ENCODE results near the gene ADGRA3. TPM values are rescaled to one million over a fixed set of nuclear protein-coding genes. Genes with fewer than 3 reads are reported as not detected.

The ADGRA3 gene
- total and polyA plus RNA-seq, 2 experiments from 2014 or later: 16.2 to 73.9 TPM

- no peak for ATAC-seq
- H3K36me3 Mint-ChIP-seq (ENCODE audit: low read depth): peaks cover 4% of the 10 kb centered on the region
- no peak overlapping the region for H3K27ac Mint-ChIP-seq
These were observed 35.7 kb upstream of the ADGRA3 start for GRCh38 chr4:22551550-22551949.

GRCh38 chr4:22546299-22546698 lies 30.4 kb upstream of the ADGRA3 start:
- no peaks in the 10 kb centered on the region for H3K4me1 ChIP-seq (ENCODE audit: insufficient read depth)
- H3K4me1 Mint-ChIP-seq: no peaks in the 10 kb centered on the region
- H3K36me3 Mint-ChIP-seq (ENCODE audit: low read depth): peaks cover 11% of the 10 kb centered on the region
- H3K9me3 Mint-ChIP-seq: peaks cover 28% of the 10 kb centered on the region
- H3K4me2 ChIP-seq: no peak overlapping the region
- H3K4me3 ChIP-seq: no peak overlapping the region
- no peak overlapping the region for H2AFZ ChIP-seq
- H3K27me3 Mint-ChIP-seq (ENCODE audit: insufficient read depth, low read depth, poor library complexity): peaks cover 4% of the 10 kb centered on the region
- no peaks in the 10 kb centered on the region for H4K20me1 ChIP-seq (replicated peaks; ENCODE audit: insufficient read depth)
- no peak overlapping the region for H3K27ac Mint-ChIP-seq
- no peak overlapping the region for H3K27ac ChIP-seq (ENCODE audit: low read depth)
- no peaks in the 10 kb centered on the region for H3K36me3 ChIP-seq (ENCODE audit: insufficient read depth)
- no peaks in the 10 kb centered on the region for H3K27me3 ChIP-seq (ENCODE audit: insufficient read depth)
- H3F3A ChIP-seq (replicated peaks; ENCODE audit: low read depth): no peaks in the 10 kb centered on the region
- H3K9me2 ChIP-seq (ENCODE audit: insufficient read depth): no peaks in the 10 kb centered on the region
- DNase-seq (ENCODE audit: low spot score) (no peak), ATAC-seq (no peak)
- no peaks in the 10 kb centered on the region for H3K79me2 ChIP-seq (replicated peaks; ENCODE audit: insufficient read depth)
- no peak overlapping the region for H3K4me3 Mint-ChIP-seq
- TF ChIP-seq CTCF (conservative IDR thresholded peaks at IDR 0.05; ENCODE audit: low read depth in 2 of 2) (no peak), ZNF462 (CRISPR knock-in tag; IDR thresholded peaks at IDR 0.05) (no peak), ETS1 (IDR thresholded peaks at IDR 0.05) (no peak), POLR2AphosphoS5 (IDR thresholded peaks at IDR 0.05; ENCODE audit: low read depth) (no peak), NANOG (IDR thresholded peaks at IDR 0.05; ENCODE audit: borderline replicate concordance) (no peak), REST (IDR thresholded peaks at IDR 0.05; ENCODE audit: unreplicated experiment) (no peak), JUNB (IDR thresholded peaks at IDR 0.05; ENCODE audit: unreplicated experiment) (no peak), EZH2phosphoT487 (IDR thresholded peaks at IDR 0.05; ENCODE audit: unreplicated experiment) (no peak), CREB1 (CRISPR knock-in tag; IDR thresholded peaks at IDR 0.05; ENCODE audit: low read depth) (no peak)

More at GRCh38 chr4:22551550-22551949, 35.7 kb upstream of the ADGRA3 start:
- H3K9me3 Mint-ChIP-seq: peaks cover 9% of the 10 kb centered on the region
- DNase-seq (ENCODE audit: low spot score): no peak
- no peak overlapping the region for H3K4me3 Mint-ChIP-seq
- H4K20me1 ChIP-seq (replicated peaks; ENCODE audit: insufficient read depth): no peaks in the 10 kb centered on the region
- no peaks in the 10 kb centered on the region for H3K27me3 ChIP-seq (ENCODE audit: insufficient read depth)
- no peaks in the 10 kb centered on the region for H3K4me1 Mint-ChIP-seq
- H3F3A ChIP-seq (replicated peaks; ENCODE audit: low read depth): no peaks in the 10 kb centered on the region
- H3K9me2 ChIP-seq (ENCODE audit: insufficient read depth): no peaks in the 10 kb centered on the region
- TF ChIP-seq EZH2 (IDR thresholded peaks at IDR 0.05; ENCODE audit: low read depth, unreplicated experiment) (no peak), JUNB (IDR thresholded peaks at IDR 0.05; ENCODE audit: unreplicated experiment) (no peak)
- H3K4me3 ChIP-seq: no peak overlapping the region
- no peaks in the 10 kb centered on the region for H3K36me3 ChIP-seq (ENCODE audit: insufficient read depth)
- no peaks in the 10 kb centered on the region for H3K79me2 ChIP-seq (replicated peaks; ENCODE audit: insufficient read depth)
- H3K4me2 ChIP-seq: no peak overlapping the region
- H2AFZ ChIP-seq: no peak overlapping the region
- no peak overlapping the region for H3K27ac ChIP-seq (ENCODE audit: low read depth)
- H3K4me1 ChIP-seq (ENCODE audit: insufficient read depth): no peaks in the 10 kb centered on the region
- H3K27me3 Mint-ChIP-seq (ENCODE audit: insufficient read depth, low read depth, poor library complexity): no peaks in the 10 kb centered on the region

Measured in GM23338 (cell line).